ENCODE data around the gene NUDCD2. TPM values are rescaled to one million over a fixed set of nuclear protein-coding genes. Genes with fewer than 3 reads are reported as not detected.
"Not testable (repeated sequence)": the region's sequence is repeated elsewhere in the genome, so short reads cannot be mapped to it uniquely, and the experiment has no call there.

NUDCD2 gene
- total RNA-seq, 2 donors from 2014 or later = 50.2 to 58.0 TPM

- no peak overlapping the region for H3K27ac Mint-ChIP-seq
- H3K9me3 Mint-ChIP-seq = no peaks in the 10 kb centered on the region
- ATAC-seq (replicated peaks in 1 of 2) (no peak), DNase-seq (no peak)
- no peaks in the 10 kb centered on the region for H3K27me3 Mint-ChIP-seq (ENCODE audit: low read depth)
- peaks cover 14 to 34% of the 10 kb centered on the region in 2 donors for H3K36me3 Mint-ChIP-seq (ENCODE audit: insufficient read depth in 2 of 2)
- peaks cover 38% of the 10 kb centered on the region for H3K4me1 Mint-ChIP-seq (ENCODE audit: low read depth)
- H3K4me3 Mint-ChIP-seq = peak overlapping the region; percentile 34 to 85
Measured at GRCh38 chr5:163456840-163457239, 3.1 kb downstream of the NUDCD2 start.

GRCh38 chr5:163456029-163456589 is 3.8 kb downstream of the NUDCD2 start:
- H3K4me3 Mint-ChIP-seq = peak overlapping the region; percentile 17 to 53
- H3K4me1 Mint-ChIP-seq (ENCODE audit: low read depth) = peaks cover 35% of the 10 kb centered on the region
- no peaks in the 10 kb centered on the region for H3K27me3 Mint-ChIP-seq (ENCODE audit: low read depth)
- no peaks in the 10 kb centered on the region for H3K9me3 Mint-ChIP-seq
- H3K36me3 Mint-ChIP-seq (ENCODE audit: insufficient read depth in 2 of 2) = peaks cover 14 to 38% of the 10 kb centered on the region in 2 donors
- no peak for DNase-seq
- ATAC-seq (replicated peaks in 1 of 2) = no peak
- H3K27ac Mint-ChIP-seq = peak overlapping the region; percentile 45

- not testable (repeated sequence) for H3K9me3 Mint-ChIP-seq; H3K4me3 Mint-ChIP-seq; H3K27me3 Mint-ChIP-seq (ENCODE audit: low read depth); DNase-seq; ATAC-seq (replicated peaks in 1 of 2)
- peaks cover 35% of the 10 kb centered on the region for H3K4me1 Mint-ChIP-seq (ENCODE audit: low read depth)
- peak overlapping the region; percentile 45 for H3K27ac Mint-ChIP-seq
- H3K36me3 Mint-ChIP-seq (ENCODE audit: insufficient read depth in 2 of 2) = peaks cover 16 to 38% of the 10 kb centered on the region in 2 donors
Measured at GRCh38 chr5:163455406-163455805, 4.5 kb downstream of the NUDCD2 start.

- H3K27me3 Mint-ChIP-seq (ENCODE audit: low read depth) = no peaks in the 10 kb centered on the region
- H3K4me1 Mint-ChIP-seq (ENCODE audit: low read depth) = peaks cover 35% of the 10 kb centered on the region
- peaks cover 14 to 34% of the 10 kb centered on the region in 2 donors for H3K36me3 Mint-ChIP-seq (ENCODE audit: insufficient read depth in 2 of 2)
- no peak overlapping the region for H3K27ac Mint-ChIP-seq
- no peaks in the 10 kb centered on the region for H3K9me3 Mint-ChIP-seq
- no peak overlapping the region for H3K4me3 Mint-ChIP-seq
- DNase-seq (no peak), ATAC-seq (replicated peaks in 1 of 2) (no peak)
Measured at GRCh38 chr5:163453705-163454104, 6.2 kb downstream of the NUDCD2 start.

GRCh38 chr5:163451489-163451888 is 8.4 kb downstream of the NUDCD2 start:
- Mint-ChIP-seq H3K27me3 (ENCODE audit: low read depth) (no peaks in the 10 kb centered on the region), H3K27ac (no peak overlapping the region), H3K4me3 (no peak overlapping the region), H3K9me3 (no peaks in the 10 kb centered on the region), H3K36me3 (ENCODE audit: insufficient read depth in 2 of 2) (peaks cover 21 to 50% of the 10 kb centered on the region in 2 donors), H3K4me1 (ENCODE audit: low read depth) (peaks cover 19% of the 10 kb centered on the region)
- ATAC-seq (replicated peaks in 1 of 2) (no peak), DNase-seq (no peak)

- no peaks in the 10 kb centered on the region for H3K9me3 Mint-ChIP-seq
- DNase-seq = no peak
- peaks cover 14 to 37% of the 10 kb centered on the region in 2 donors for H3K36me3 Mint-ChIP-seq (ENCODE audit: insufficient read depth in 2 of 2)
- H3K27me3 Mint-ChIP-seq (ENCODE audit: low read depth) = no peaks in the 10 kb centered on the region
- no peak for ATAC-seq (replicated peaks in 1 of 2)
- peak overlapping the region; percentile 82 for H3K27ac Mint-ChIP-seq
- no peaks in the 10 kb centered on the region for H3K4me1 Mint-ChIP-seq (ENCODE audit: low read depth)
- H3K4me3 Mint-ChIP-seq = no peak overlapping the region
Measured at GRCh38 chr5:163448491-163448890, 11.4 kb downstream of the NUDCD2 start.

GRCh38 chr5:163447875-163448274 is 12.0 kb downstream of the NUDCD2 start:
- H3K36me3 Mint-ChIP-seq (ENCODE audit: insufficient read depth in 2 of 2) = peaks cover 14 to 38% of the 10 kb centered on the region in 2 donors
- no peaks in the 10 kb centered on the region for H3K9me3 Mint-ChIP-seq
- H3K4me1 Mint-ChIP-seq (ENCODE audit: low read depth) = no peaks in the 10 kb centered on the region
- no peaks in the 10 kb centered on the region for H3K27me3 Mint-ChIP-seq (ENCODE audit: low read depth)
- DNase-seq (no peak), ATAC-seq (replicated peaks in 1 of 2) (no peak)
- H3K27ac Mint-ChIP-seq = peak overlapping the region; percentile 2
- H3K4me3 Mint-ChIP-seq = no peak overlapping the region

- no peaks in the 10 kb centered on the region for H3K4me1 Mint-ChIP-seq (ENCODE audit: low read depth)
- peak overlapping the region; percentile 77 for H3K27ac Mint-ChIP-seq
- DNase-seq (no peak), ATAC-seq (replicated peaks in 1 of 2) (no peak)
- H3K27me3 Mint-ChIP-seq (ENCODE audit: low read depth) = no peaks in the 10 kb centered on the region
- peaks cover 14 to 43% of the 10 kb centered on the region in 2 donors for H3K36me3 Mint-ChIP-seq (ENCODE audit: insufficient read depth in 2 of 2)
- H3K9me3 Mint-ChIP-seq = no peaks in the 10 kb centered on the region
- H3K4me3 Mint-ChIP-seq = no peak overlapping the region
Measured at GRCh38 chr5:163447191-163447590, 12.7 kb downstream of the NUDCD2 start.

- no peak overlapping the region for H3K4me3 Mint-ChIP-seq
- no peak overlapping the region for H3K27ac Mint-ChIP-seq
- peaks cover 9% of the 10 kb centered on the region for H3K4me1 Mint-ChIP-seq (ENCODE audit: low read depth)
- ATAC-seq (replicated peaks in 1 of 2) (no peak), DNase-seq (no peak)
- H3K27me3 Mint-ChIP-seq (ENCODE audit: low read depth) = no peaks in the 10 kb centered on the region
- peaks cover 13 to 40% of the 10 kb centered on the region in 2 donors for H3K36me3 Mint-ChIP-seq (ENCODE audit: insufficient read depth in 2 of 2)
- no peaks in the 10 kb centered on the region for H3K9me3 Mint-ChIP-seq
Measured at GRCh38 chr5:163445345-163445744, 14.6 kb downstream of the NUDCD2 start.

GRCh38 chr5:163444526-163444925 is 15.4 kb downstream of the NUDCD2 start:
- DNase-seq (no peak), ATAC-seq (replicated peaks in 1 of 2) (no peak)
- Mint-ChIP-seq H3K27ac (no peak overlapping the region), H3K4me1 (ENCODE audit: low read depth) (peaks cover 16% of the 10 kb centered on the region), H3K27me3 (ENCODE audit: low read depth) (no peaks in the 10 kb centered on the region), H3K4me3 (no peak overlapping the region), H3K9me3 (no peaks in the 10 kb centered on the region), H3K36me3 (ENCODE audit: insufficient read depth in 2 of 2) (peaks cover 12 to 46% of the 10 kb centered on the region in 2 donors)

- Mint-ChIP-seq H3K4me3 (peak overlapping the region in 1 of 2 donors; percentile 83), H3K4me1 (ENCODE audit: low read depth) (peaks cover 40% of the 10 kb centered on the region), H3K27ac (peak overlapping the region; percentile 79), H3K27me3 (ENCODE audit: low read depth) (no peaks in the 10 kb centered on the region), H3K9me3 (no peaks in the 10 kb centered on the region), H3K36me3 (ENCODE audit: insufficient read depth in 2 of 2) (peaks cover 5 to 22% of the 10 kb centered on the region in 2 donors)
- DNase-seq = no peak
- no peak for ATAC-seq (replicated peaks in 1 of 2)
Measured at GRCh38 chr5:163440954-163441353, 18.9 kb downstream of the NUDCD2 start.

- peaks cover 47% of the 10 kb centered on the region for H3K4me1 Mint-ChIP-seq (ENCODE audit: low read depth)
- H3K27me3 Mint-ChIP-seq (ENCODE audit: low read depth) = no peaks in the 10 kb centered on the region
- peak overlapping the region; percentile 88 to 90 for H3K4me3 Mint-ChIP-seq
- peak overlapping the region; percentile 96 for H3K27ac Mint-ChIP-seq
- ATAC-seq (replicated peaks in 1 of 2) = peak in 1 of 2 donors; percentile 40
- no peaks in the 10 kb centered on the region for H3K9me3 Mint-ChIP-seq
- H3K36me3 Mint-ChIP-seq (ENCODE audit: insufficient read depth in 2 of 2) = peaks cover 5 to 19% of the 10 kb centered on the region in 2 donors
- peak in 1 of 2 donors; percentile 19 for DNase-seq
Measured at GRCh38 chr5:163439092-163439425, 20.8 kb downstream of the NUDCD2 start.

GRCh38 chr5:163437309-163438182 is 22.4 kb downstream of the NUDCD2 start, which contains the start of gene CCNG1:
Gene CCNG1, plus strand, starts transcription at chr5:163437595. Its CDS starts 1,662 bp downstream, at chr5:163439257.
- Mint-ChIP-seq H3K4me1 (ENCODE audit: low read depth) (peaks cover 47% of the 10 kb centered on the region), H3K9me3 (no peaks in the 10 kb centered on the region), H3K36me3 (ENCODE audit: insufficient read depth in 2 of 2) (peaks cover 5 to 15% of the 10 kb centered on the region in 2 donors), H3K27ac (peak within 1 kb of the TSS; percentile 97), H3K4me3 (peak within 1 kb of the TSS; percentile 88 to 90), H3K27me3 (ENCODE audit: low read depth) (no peaks in the 10 kb centered on the region)
- DNase-seq (peak; percentile 91 to 93), ATAC-seq (replicated peaks in 1 of 2) (peak; percentile 91 to 96)
